Measurements from ENCODE around the gene ZYG11B.

The ZYG11B gene

DNA sequence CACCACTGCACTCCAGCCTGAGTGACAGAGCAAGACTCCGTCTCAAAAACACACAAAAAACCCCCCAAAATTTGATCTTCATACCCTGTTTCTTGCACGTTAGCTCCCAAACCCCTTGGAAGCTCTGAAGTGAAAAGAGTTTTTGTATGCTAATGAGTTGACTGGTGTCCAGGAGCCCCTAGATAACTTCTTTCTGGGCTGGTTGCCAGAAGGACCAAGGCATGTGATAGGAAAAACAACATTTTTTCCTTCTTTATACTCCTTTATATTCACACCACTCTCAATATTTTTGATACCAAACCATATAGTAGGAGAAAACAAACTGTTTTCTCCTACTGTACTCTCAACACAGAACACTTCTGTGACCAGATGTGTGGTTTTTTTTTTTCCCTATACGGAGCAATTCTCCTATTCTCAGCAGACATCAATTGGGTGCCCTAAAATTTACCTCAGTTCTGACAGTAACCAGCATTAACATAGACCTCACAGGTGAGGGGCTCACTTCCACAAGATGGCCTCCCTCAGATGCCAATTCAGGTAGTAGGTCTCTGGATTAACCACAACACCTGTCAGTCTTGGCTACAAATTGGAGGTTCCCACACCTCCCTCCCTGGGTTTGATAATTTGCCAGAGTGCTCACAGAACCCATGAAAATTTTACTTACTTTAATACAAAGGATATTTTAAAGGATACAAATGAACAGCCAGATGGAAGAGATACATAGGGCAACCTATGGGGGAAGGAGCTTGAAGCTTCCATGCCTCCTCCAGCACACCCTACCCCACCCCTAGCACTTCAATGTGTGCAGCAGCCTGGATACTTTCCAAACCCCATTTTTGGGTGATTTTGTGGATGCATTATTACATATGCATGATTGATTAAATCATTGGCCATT is 25.6 kb downstream of the ZYG11B start:
- TF ChIP-seq, protein P1, sequence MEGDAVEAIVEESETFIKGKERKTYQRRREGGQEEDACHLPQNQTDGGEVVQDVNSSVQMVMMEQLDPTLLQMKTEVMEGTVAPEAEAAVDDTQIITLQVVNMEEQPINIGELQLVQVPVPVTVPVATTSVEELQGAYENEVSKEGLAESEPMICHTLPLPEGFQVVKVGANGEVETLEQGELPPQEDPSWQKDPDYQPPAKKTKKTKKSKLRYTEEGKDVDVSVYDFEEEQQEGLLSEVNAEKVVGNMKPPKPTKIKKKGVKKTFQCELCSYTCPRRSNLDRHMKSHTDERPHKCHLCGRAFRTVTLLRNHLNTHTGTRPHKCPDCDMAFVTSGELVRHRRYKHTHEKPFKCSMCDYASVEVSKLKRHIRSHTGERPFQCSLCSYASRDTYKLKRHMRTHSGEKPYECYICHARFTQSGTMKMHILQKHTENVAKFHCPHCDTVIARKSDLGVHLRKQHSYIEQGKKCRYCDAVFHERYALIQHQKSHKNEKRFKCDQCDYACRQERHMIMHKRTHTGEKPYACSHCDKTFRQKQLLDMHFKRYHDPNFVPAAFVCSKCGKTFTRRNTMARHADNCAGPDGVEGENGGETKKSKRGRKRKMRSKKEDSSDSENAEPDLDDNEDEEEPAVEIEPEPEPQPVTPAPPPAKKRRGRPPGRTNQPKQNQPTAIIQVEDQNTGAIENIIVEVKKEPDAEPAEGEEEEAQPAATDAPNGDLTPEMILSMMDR (IDR thresholded peaks at IDR 0.05; ENCODE audit: insufficient read depth, low read length, missing control alignments), result no peak
- POLR2A ChIA-PET, result no interaction called here
- no peak overlapping the region for H3K4me3 ChIP-seq (ENCODE audit: low read depth, low read length)
- DNase-seq (ENCODE audit: low read depth, low spot score), result no peak
- CTCF ChIA-PET, result no interaction called here

DNA sequence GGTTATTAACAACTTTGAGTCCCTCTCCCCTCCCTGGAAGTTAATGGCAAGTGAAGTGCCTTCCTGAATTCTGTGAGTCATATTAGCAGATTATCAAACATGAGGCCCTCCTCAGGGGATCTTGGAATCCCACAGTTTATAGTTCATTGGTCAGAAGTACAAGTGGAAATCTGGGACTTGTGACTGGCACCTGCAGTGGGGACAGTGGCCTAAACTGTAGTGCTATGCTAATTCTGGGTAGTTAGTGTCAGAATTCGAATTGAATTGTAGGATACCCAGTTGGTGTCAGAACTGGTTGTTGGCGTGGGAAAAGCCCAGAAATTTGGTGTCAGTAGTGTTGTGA is 26.2 kb downstream of the ZYG11B start:
- DNase-seq (ENCODE audit: low read depth, low spot score), result no peak
- CTCF ChIA-PET, result no interaction called here
- TF ChIP-seq, protein P1 (IDR thresholded peaks at IDR 0.05; ENCODE audit: insufficient read depth, low read length, missing control alignments), result no peak
- POLR2A ChIA-PET, result no interaction called here
- H3K4me3 ChIP-seq (ENCODE audit: low read depth, low read length), result no peak overlapping the region

DNA sequence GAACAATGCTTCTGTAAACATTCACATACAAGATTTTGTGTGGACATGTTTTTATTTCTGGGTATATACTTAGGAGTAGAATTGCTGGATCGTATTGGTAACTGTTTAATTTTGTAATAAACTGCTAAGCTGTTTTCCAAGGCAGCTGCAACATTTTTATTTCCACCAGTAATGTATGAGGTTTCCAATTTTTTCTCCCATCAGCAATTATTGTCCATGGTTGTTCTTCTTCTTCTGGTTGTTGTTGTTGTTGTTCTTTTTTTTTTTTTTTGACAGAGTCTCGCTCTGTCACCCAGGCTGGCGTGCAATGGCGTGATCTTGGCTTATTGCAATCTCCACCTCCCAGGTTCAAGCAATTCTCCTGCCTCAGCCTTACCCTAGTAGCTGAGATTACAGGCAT is 26.9 kb downstream of the ZYG11B start:
- POLR2A ChIA-PET, result no interaction called here
- CTCF ChIA-PET, result no interaction called here
- TF ChIP-seq, protein P1 (IDR thresholded peaks at IDR 0.05; ENCODE audit: insufficient read depth, low read length, missing control alignments), result no peak
- no peak for DNase-seq (ENCODE audit: low read depth, low spot score)
- no peak overlapping the region for H3K4me3 ChIP-seq (ENCODE audit: low read depth, low read length)

DNA sequence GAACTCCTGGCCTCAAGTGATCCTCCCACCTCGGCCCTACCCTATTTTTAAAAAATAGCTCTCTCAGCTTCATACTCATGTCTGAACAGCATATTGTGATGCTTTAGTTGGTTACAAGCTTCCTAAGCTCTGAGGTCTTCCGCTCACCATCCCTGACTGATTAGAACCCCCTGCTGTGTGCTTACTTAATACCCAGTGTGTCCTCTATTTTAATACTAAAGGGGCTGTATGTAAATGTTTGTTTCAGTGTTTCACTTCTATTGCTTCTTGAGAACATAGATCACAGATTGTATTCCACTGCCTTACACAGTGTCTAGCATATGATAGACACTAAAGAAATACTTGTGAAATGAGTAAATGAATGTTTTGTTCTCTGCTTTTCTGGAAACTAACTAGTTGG is 29.8 kb downstream of the ZYG11B start:
- ChIA-PET CTCF (interaction anchor here (0.8 kb wide), 1 partner anchor 12 kb away, joined by 3 read pairs; no protein-coding TSS in a partner anchor), POLR2A (no interaction called here)
- H3K4me3 ChIP-seq (ENCODE audit: low read depth, low read length), result no peak overlapping the region
- DNase-seq (ENCODE audit: low read depth, low spot score), result no peak
- TF ChIP-seq, protein P1 (IDR thresholded peaks at IDR 0.05; ENCODE audit: insufficient read depth, low read length, missing control alignments), result no peak

DNA sequence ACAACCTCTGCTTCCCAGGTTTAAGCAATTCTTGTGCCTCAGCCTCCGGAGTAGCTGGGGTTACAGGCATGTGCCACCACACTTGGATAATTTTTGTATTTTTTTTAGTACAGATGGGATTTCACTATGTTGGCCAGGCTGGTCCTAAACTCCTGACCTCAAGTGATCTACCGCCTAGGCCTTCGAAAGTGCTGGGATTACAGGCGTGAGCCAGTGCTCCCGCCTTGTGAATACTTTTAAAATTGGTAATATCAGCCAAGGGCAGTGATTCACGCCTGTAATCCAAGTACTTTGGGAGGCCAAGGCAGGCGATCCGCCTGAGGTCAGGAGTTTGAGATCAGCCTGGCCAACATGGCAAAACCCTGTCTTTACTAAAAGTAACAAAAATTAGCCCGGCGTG is 33.7 kb downstream of the ZYG11B start:
- DNase-seq (ENCODE audit: low read depth, low spot score), result no peak
- POLR2A ChIA-PET, result no interaction called here
- TF ChIP-seq, protein P1 (IDR thresholded peaks at IDR 0.05; ENCODE audit: insufficient read depth, low read length, missing control alignments), result no peak
- CTCF ChIA-PET, result no interaction called here
- H3K4me3 ChIP-seq (ENCODE audit: low read depth, low read length), result no peak overlapping the region

DNA sequence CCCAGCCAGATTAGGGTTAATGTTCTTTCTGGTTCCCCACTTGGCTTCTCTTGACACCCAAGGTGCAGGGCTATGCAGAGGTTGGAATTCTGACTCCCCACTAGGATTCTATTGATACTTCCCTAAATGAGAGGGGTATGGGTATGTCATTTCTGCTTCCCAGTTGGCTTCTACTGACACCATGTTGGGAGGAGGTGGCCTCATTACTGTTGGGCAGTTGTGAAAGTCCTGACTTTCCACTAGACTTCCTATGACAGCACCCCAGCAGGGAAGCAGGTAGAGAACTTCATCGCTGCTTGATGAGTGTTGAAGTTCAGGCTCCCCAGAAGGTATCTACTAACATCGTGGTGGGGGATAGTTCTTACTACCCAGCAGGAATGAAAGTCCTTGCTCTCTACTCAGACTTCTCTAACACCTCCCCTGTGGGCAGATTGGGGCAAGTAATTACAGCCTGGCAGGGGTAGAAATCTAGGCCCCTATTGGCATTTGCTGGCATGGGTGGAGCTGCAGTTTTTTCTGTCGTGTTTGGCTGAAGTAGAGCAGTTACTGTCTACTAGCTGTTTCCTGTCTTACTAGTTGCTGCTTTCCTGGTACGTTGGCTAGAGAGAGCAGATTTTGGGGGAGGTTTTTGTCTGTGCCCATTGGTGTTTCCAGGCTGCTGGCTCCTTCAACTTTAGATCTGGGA is 41.5 kb downstream of the ZYG11B start:
- H3K4me3 ChIP-seq (ENCODE audit: low read depth, low read length), result no peak overlapping the region
- TF ChIP-seq, protein P1 (IDR thresholded peaks at IDR 0.05; ENCODE audit: insufficient read depth, low read length, missing control alignments), result no peak
- POLR2A ChIA-PET, result no interaction called here
- DNase-seq (ENCODE audit: low read depth, low spot score), result no peak
- CTCF ChIA-PET, result interaction anchor here (0.7 kb wide), 1 partner anchor 12 kb away, joined by 3 read pairs; no protein-coding TSS in a partner anchor
